ENCODE results near the gene NCL.

- TF ChIP-seq, protein P1, sequence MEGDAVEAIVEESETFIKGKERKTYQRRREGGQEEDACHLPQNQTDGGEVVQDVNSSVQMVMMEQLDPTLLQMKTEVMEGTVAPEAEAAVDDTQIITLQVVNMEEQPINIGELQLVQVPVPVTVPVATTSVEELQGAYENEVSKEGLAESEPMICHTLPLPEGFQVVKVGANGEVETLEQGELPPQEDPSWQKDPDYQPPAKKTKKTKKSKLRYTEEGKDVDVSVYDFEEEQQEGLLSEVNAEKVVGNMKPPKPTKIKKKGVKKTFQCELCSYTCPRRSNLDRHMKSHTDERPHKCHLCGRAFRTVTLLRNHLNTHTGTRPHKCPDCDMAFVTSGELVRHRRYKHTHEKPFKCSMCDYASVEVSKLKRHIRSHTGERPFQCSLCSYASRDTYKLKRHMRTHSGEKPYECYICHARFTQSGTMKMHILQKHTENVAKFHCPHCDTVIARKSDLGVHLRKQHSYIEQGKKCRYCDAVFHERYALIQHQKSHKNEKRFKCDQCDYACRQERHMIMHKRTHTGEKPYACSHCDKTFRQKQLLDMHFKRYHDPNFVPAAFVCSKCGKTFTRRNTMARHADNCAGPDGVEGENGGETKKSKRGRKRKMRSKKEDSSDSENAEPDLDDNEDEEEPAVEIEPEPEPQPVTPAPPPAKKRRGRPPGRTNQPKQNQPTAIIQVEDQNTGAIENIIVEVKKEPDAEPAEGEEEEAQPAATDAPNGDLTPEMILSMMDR (IDR thresholded peaks at IDR 0.05): no peak
- TF ChIP-seq POLR2AphosphoS5 (IDR thresholded peaks at IDR 0.05): no peak
Observed at GRCh38 chr2:231415029-231415428, 49.3 kb downstream of the NCL start.
